ENCODE results near the gene ST6GALNAC1. TPM values are rescaled to one million over a fixed set of nuclear protein-coding genes. Genes with fewer than 3 reads are reported as not detected.
A peak's percentile ranks its signal among the peaks of the same experiment; 100 is the strongest.

The ST6GALNAC1 gene
- total and polyA plus RNA-seq, 2 of the 8 experiments (the other 6 are each of a cell fraction or from before 2014, with no cell fraction given), result not detected

DNA sequence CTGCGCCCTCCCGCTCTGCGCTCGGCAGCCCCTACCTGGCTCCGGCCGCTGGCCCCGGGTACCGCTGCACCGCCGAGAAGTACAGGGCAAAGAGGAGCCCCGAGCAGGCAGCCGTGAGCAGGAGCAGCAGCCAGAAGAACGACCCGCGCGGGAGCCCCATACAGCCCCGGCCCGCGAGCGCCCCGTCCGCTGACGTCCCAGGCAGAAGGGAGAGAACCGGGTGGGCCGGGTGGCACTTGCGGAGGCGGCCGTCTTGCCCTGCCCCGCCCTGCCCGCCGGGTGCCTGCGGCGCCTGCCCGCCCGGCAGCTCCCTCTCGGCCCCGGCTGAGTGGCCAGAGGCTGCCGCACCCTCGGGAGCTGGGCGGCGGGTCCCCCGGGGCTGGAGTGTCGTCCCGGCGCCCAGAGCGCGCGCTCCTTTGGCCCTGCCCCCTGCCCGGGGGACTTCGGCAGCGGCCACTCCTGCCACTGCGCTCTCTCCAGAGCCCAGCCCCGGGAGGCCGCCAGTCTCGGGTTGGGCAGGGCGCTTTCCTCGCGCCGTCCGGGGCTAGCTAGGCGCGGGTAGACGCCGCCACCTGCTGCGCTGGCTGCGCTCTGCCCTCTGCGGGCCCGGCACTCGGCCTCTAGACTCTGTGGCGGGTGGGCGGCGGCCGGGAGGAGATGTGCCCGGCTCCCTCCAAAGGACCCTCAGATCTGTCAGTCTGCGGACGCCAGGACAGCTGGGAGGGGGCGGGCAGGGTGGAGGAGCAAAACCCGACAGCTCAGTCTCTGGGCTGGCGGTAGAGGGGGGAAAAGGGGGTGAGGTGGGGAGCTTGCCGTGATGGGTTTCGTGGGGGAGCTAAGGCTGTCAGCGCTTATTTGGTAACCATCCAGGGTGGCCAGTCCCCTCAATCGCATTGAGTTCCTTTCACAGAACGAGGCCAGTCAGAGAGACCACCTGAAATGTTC, 57.6 kb downstream of the ST6GALNAC1 start, which contains the start of gene ST6GALNAC2 (continued):
- TF ChIP-seq RAD21 (IDR thresholded peaks at IDR 0.05 in 1 of 2, conservative IDR thresholded peaks at IDR 0.05 in 1 of 2; ENCODE audit: low read depth in 2 of 2, low read length in 2 of 2), result no peak; a peak in 1 of 4 replicates
- no peak for TF ChIP-seq SAP30 (IDR thresholded peaks at IDR 0.05; ENCODE audit: insufficient read depth, insufficient replicate concordance, low read length)
- TF ChIP-seq KDM4A (IDR thresholded peaks at IDR 0.05; ENCODE audit: low read depth, low read length, severe bottlenecking), result peak; percentile 40
- no peak for TF ChIP-seq TEAD4 (IDR thresholded peaks at IDR 0.05; ENCODE audit: low read depth, low read length)
- no peak for TF ChIP-seq HDAC6 (IDR thresholded peaks at IDR 0.05; ENCODE audit: low read depth, low read length)
- no peak for TF ChIP-seq GABPA (IDR thresholded peaks at IDR 0.05; ENCODE audit: borderline replicate concordance, insufficient read depth, low read length)
- TF ChIP-seq SP4 (IDR thresholded peaks at IDR 0.05; ENCODE audit: low read length), result no peak
- no peak for TF ChIP-seq SRF (IDR thresholded peaks at IDR 0.05; ENCODE audit: low read depth, low read length)
- no peak for TF ChIP-seq TBP (IDR thresholded peaks at IDR 0.05; ENCODE audit: low read depth, low read length)
- TF ChIP-seq SP1 (IDR thresholded peaks at IDR 0.05; ENCODE audit: low read depth, low read length), result no peak
- peak; percentile 70 for TF ChIP-seq EZH2 (IDR thresholded peaks at IDR 0.05; ENCODE audit: low read depth, low read length, severe bottlenecking)
- no peak for TF ChIP-seq POLR2A (IDR thresholded peaks at IDR 0.05; ENCODE audit: control extremely low read depth in 1 of 2, low read depth in 2 of 2, low read length in 2 of 2)
- TF ChIP-seq RXRA (IDR thresholded peaks at IDR 0.05; ENCODE audit: insufficient read depth, low read depth, low read length), result no peak
- TF ChIP-seq NANOG (IDR thresholded peaks at IDR 0.05; ENCODE audit: insufficient read depth, low read depth, low read length, poor library complexity, severe bottlenecking), result no peak
